Gastroesophageal sphincter (tissue), 4 donors: ENCODE measurements around the gene CTNNBL1. TPM values are rescaled to one million over a fixed set of nuclear protein-coding genes. Genes with fewer than 3 reads are reported as not detected.

Experiments used
- ATAC-seq: fragments of 150-250 bp; one replicate; pipeline ENCODE4 v1.9.1; 2016; ENCODE audit warnings: mild to moderate bottlenecking, moderate library complexity
- H3K27ac ChIP-seq, 4 donors: fragments of 200-600 bp; sonication (generic) in 3 of 4; 1 replicate in 3 of 4; 2 replicates in 1 of 4; pipeline ENCODE4 v1.5.1; 2016 to 2019
- H3K27me3 ChIP-seq: fragments of 200-600 bp; sonication (generic); one replicate; pipeline ENCODE4 v1.5.1; 2019
- H3K36me3 ChIP-seq, 2 donors: fragments of 200-600 bp; sonication (generic); one replicate each; pipeline ENCODE4 v1.5.1; 2019; ENCODE audit warnings: control low read depth in 1 of 2
- H3K4me1 ChIP-seq, 3 donors: fragments of 200-600 bp; sonication (generic); 1 replicate in 2 of 3; 2 replicates in 1 of 3; pipeline ENCODE4 v1.5.1; 2016 to 2019; ENCODE audit warnings: control low read depth in 2 of 3
- H3K4me3 ChIP-seq, 2 donors: fragments of 200-600 bp; sonication (generic); one replicate each; pipeline ENCODE4 v1.5.1; 2019; ENCODE audit warnings: mild to moderate bottlenecking in 1 of 2, moderate library complexity in 1 of 2
- H3K9me3 ChIP-seq, 3 donors: fragments of 200-600 bp; sonication (generic); one replicate each; pipeline ENCODE4 v1.5.1; 2017 to 2019; ENCODE audit warnings: control low read depth in 2 of 3
- EP300 ChIP-seq: sonication (generic); formaldehyde crosslinking; IDR thresholded peaks from one replicate; pipeline ENCODE4 v1.6.1; 2017; ENCODE audit warnings: antibody characterized with exemption, mild to moderate bottlenecking
- POLR2A ChIP-seq, 2 donors: fragments of 450-650 bp; IDR thresholded peaks; one replicate each; pipeline ENCODE4 v1.6.1; 2017; ENCODE audit warnings: antibody characterized with exemption in 2 of 2, mild to moderate bottlenecking in 2 of 2, moderate library complexity in 1 of 2
- POLR2AphosphoS5 ChIP-seq: sonication (generic); formaldehyde crosslinking; IDR thresholded peaks from one replicate; pipeline ENCODE4 v1.6.1; 2017; ENCODE audit warnings: antibody characterized with exemption
- WGBS, 2 donors: methylation state at CpG; one replicate each; pipeline ENCODE4 v1.1.5; 2018; ENCODE audit warnings: low coverage in 1 of 2; 5-methylcytosine and 5-hydroxymethylcytosine counted together
- total RNA-seq, 4 donors: library from RNA; depleted of rRNA; stranded (reverse); fragments of >200 nt; gene quantifications; one replicate each; pipeline ENCODE4 v1.1.0, GENCODE V29; 2016
- TF ChIP-seq, protein P1 (sequence below), 4 experiments: fragments of 200-600 bp in 2 of 4; fragments of 450-650 bp in 2 of 4; sonication (generic) in 1 of 4; IDR thresholded peaks; one replicate each; pipeline ENCODE4 v1.5.1; 2017 to 2019; ENCODE audit warnings: antibody characterized with exemption in 4 of 4, mild to moderate bottlenecking in 2 of 4, moderate library complexity in 2 of 4

The CTNNBL1 gene
- total RNA-seq, 4 donors from 2014 or later, result 43.8 to 58.4 (median 47.1) TPM

DNA sequence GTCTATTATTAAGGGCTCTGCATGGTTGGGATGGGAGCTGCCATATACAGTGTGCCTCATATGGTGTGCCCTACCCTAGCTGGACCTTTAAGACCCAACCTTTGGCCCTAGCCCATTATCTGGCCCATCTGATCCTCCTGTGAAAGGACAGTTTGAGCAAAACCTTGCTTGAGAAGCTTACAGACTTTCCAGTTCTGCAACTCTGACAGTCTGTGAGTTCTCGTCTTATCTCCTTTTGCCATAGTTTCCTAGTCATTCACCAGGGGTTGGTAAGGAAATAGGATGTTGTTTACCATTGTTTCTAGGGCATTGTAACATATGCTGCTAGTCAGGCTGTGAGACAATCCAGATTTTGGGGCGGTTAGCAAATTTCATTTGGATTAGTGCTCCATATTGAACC lies 17.2 kb downstream of the CTNNBL1 start:
- no peak overlapping the region for H3K27ac ChIP-seq
- peaks cover 0 to 27% (median 0%) of the 10 kb centered on the region in 3 donors for H3K4me1 ChIP-seq
- H3K9me3 ChIP-seq, result no peaks in the 10 kb centered on the region
- H3K4me3 ChIP-seq, result no peak overlapping the region
- no peaks in the 10 kb centered on the region for H3K36me3 ChIP-seq
- ATAC-seq, result no peak
- TF ChIP-seq EP300 (no peak), POLR2AphosphoS5 (no peak), POLR2A (IDR thresholded peaks at IDR 0.05) (no peak)
- TF ChIP-seq, protein P1, sequence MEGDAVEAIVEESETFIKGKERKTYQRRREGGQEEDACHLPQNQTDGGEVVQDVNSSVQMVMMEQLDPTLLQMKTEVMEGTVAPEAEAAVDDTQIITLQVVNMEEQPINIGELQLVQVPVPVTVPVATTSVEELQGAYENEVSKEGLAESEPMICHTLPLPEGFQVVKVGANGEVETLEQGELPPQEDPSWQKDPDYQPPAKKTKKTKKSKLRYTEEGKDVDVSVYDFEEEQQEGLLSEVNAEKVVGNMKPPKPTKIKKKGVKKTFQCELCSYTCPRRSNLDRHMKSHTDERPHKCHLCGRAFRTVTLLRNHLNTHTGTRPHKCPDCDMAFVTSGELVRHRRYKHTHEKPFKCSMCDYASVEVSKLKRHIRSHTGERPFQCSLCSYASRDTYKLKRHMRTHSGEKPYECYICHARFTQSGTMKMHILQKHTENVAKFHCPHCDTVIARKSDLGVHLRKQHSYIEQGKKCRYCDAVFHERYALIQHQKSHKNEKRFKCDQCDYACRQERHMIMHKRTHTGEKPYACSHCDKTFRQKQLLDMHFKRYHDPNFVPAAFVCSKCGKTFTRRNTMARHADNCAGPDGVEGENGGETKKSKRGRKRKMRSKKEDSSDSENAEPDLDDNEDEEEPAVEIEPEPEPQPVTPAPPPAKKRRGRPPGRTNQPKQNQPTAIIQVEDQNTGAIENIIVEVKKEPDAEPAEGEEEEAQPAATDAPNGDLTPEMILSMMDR (IDR thresholded peaks at IDR 0.05), result no peak
- 58 to 91% methylated on average over 1 to 2 of the region's 2 CpGs for WGBS, 2 donors
- H3K27me3 ChIP-seq, result no peaks in the 10 kb centered on the region

GRCh38 chr20:37711994-37712964 lies 18.4 kb downstream of the CTNNBL1 start:
- no peak overlapping the region for H3K4me3 ChIP-seq
- TF ChIP-seq, protein P1 (IDR thresholded peaks at IDR 0.05), result no peak
- TF ChIP-seq POLR2A (IDR thresholded peaks at IDR 0.05), result no peak
- no peak for TF ChIP-seq EP300
- no peak for TF ChIP-seq POLR2AphosphoS5
- H3K27ac ChIP-seq, result no peak overlapping the region
- no peaks in the 10 kb centered on the region for H3K36me3 ChIP-seq
- H3K27me3 ChIP-seq, result no peaks in the 10 kb centered on the region
- no peaks in the 10 kb centered on the region for H3K9me3 ChIP-seq
- ATAC-seq, result no peak
- WGBS, 2 donors, result 60 to 74% methylated on average over 6 to 9 of the region's 9 CpGs
- H3K4me1 ChIP-seq, result peaks cover 0 to 27% (median 0%) of the 10 kb centered on the region in 3 donors

DNA sequence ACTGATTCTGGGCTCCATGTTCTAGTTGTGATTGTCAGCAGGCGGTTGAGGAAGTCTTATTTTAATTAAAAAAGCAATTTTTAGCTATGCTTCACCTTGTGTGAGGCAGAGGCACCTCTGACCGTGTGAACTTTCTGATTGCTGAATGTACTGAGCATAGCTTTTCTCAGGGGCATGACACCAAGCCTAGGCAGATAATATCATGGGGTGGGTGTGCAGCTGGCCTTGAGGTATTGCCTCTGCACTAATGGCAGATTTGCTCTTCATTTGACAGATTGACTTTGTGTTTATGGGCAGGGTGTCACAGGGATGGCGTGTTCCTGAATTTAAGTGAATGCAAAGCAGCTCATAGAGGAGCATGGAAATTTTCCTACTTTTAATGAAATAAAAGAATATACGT lies 19.6 kb downstream of the CTNNBL1 start:
- no peaks in the 10 kb centered on the region for H3K36me3 ChIP-seq
- H3K9me3 ChIP-seq, result no peaks in the 10 kb centered on the region
- no peak overlapping the region for H3K27ac ChIP-seq
- no peak overlapping the region for H3K4me3 ChIP-seq
- 95 to 100% methylated on average over 2 to 4 of the region's 4 CpGs for WGBS, 2 donors
- no peaks in the 10 kb centered on the region for H3K27me3 ChIP-seq
- ATAC-seq, result no peak
- TF ChIP-seq POLR2AphosphoS5 (no peak), EP300 (no peak), POLR2A (IDR thresholded peaks at IDR 0.05) (no peak)
- TF ChIP-seq, protein P1 (IDR thresholded peaks at IDR 0.05), result no peak
- H3K4me1 ChIP-seq, result peaks cover 0 to 27% (median 0%) of the 10 kb centered on the region in 3 donors

GRCh38 chr20:37714978-37715672 lies 21.3 kb downstream of the CTNNBL1 start:
- Histone ChIP-seq H3K36me3 (no peaks in the 10 kb centered on the region), H3K27me3 (no peaks in the 10 kb centered on the region), H3K4me1 (peaks cover 0 to 27% (median 0%) of the 10 kb centered on the region in 3 donors), H3K9me3 (no peaks in the 10 kb centered on the region), H3K27ac (no peak overlapping the region), H3K4me3 (no peak overlapping the region)
- 66 to 72% methylated on average over 7 to 10 of the region's 10 CpGs for whole genome bisulfite sequencing, 2 donors
- TF ChIP-seq POLR2A (IDR thresholded peaks at IDR 0.05) (no peak), POLR2AphosphoS5 (no peak), EP300 (no peak)
- TF ChIP-seq, protein P1 (IDR thresholded peaks at IDR 0.05), result no peak
- ATAC-seq, result no peak
